Epithelial cell of prostate (primary cell): ENCODE measurements around the gene HEMGN.

Experiments
- DNase-seq: peaks from one replicate; pipeline ENCODE4 v3.0.0-alpha.2; 2011; ENCODE audit warnings: low read depth, low spot score
- H3K27ac ChIP-seq: fragments of 450-650 bp; 2 replicates; pipeline ENCODE4 v1.5.1; 2017; ENCODE audit warnings: mild to moderate bottlenecking

HEMGN gene

GRCh38 chr9:97934321-97935115 lies 3.5 kb downstream of the HEMGN start:
- no peak overlapping the region for H3K27ac ChIP-seq
- DNase-seq = no peak

DNA sequence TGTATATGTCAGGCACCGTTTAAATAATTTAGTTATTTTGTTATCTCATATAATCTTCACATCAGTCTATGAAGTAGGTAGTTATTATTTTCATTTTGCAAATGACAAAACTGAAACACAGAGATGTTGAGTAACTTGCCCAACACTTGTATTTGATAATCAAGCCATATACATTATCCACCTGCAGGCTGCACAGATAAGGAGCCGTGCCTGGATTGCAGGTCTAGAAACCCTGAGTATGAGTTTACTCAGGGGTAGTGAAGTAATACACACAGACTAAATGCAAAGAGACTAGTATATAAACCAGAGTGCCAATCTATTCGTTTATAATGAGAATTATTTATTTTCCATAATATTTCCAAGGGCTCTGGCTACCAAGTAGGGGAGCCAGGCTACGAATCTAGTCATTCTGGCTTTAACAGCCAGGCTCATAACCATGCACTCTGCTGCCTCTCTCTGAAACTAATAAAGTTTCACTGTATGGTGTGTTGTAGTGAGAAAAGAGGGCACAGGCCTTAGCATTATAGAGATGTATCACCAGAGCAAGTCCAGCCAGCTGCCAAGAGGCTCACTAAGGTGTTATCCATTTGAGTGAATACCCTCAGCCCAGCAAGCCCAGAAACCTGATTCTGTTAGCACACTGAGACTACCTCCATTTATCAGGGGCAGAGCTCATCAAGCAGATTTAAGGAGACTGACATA lies 4.5 kb downstream of the HEMGN start:
- no peak for DNase-seq
- no peak overlapping the region for H3K27ac ChIP-seq

DNA sequence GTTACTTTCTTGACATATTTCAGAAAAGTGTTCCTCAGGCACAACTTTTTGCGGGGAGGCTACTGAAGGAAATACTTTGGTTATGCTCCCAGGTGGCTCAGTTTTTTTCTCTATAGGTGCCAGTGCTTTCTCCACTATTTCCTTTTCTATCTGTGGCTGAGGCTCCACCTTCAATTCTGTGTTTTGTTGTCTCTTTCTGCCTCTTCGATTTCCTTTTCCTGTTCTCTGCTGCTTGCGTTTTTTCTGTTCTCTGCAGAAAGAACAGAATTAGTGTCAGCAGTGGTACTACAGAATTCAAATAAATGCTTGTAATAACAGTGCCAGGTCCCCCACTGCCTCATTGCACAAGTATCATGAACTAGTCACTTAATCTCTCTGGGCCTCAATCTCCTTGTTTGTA lies 7.0 kb downstream of the HEMGN start:
- DNase-seq = no peak

DNA sequence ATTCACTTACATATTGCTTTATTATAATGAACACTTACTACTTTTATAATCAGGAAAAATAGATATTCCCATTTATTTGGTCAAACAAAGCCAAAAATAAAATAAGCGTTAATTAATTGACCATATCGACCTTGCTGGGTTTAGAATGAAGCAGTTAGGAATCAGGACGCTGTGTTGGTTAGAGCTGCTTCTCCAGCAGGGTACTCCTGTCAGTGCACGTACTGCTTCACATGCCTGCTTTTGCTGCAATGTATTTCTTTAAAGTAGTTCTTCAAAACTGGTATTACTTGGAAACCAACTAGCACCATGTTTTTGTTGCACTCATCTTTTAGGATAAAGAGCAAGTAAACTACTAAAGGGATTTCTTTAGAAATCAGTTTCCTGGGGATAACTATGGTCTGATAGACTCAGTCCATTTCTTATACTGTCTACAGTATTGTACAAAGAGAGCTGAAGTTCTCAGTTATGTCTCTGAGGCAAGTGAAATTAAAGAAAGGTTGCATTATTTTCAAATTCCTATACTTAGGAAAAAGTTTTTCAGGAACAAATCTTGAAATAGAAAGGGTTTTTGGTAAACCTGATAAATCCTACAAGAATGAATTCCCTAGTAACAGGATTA lies 8.9 kb downstream of the HEMGN start:
- no peak for DNase-seq
- no peak overlapping the region for H3K27ac ChIP-seq

More for the DNA sequence above, 7.0 kb downstream of the HEMGN start:
- H3K27ac ChIP-seq = no peak overlapping the region

GRCh38 chr9:97925497-97926334 lies 12.3 kb downstream of the HEMGN start:
- H3K27ac ChIP-seq = no peak overlapping the region
- no peak for DNase-seq

- no peak overlapping the region for H3K27ac ChIP-seq
- DNase-seq = no peak
Observed at GRCh38 chr9:97924386-97924785, 13.6 kb downstream of the HEMGN start.

GRCh38 chr9:97923529-97924108 lies 14.4 kb downstream of the HEMGN start:
- H3K27ac ChIP-seq = peak overlapping the region; percentile 94
- peak; percentile 16 for DNase-seq

- peak; percentile 93 for DNase-seq
- peak within 1 kb of the TSS; percentile 94 for H3K27ac ChIP-seq
Observed at GRCh38 chr9:97921959-97922724, 15.8 kb downstream of the HEMGN start, which contains the start of gene TRMO. Gene TRMO (minus strand): TSS chr9:97922500. CDS start chr9:97922493, 7 bp downstream.

DNA sequence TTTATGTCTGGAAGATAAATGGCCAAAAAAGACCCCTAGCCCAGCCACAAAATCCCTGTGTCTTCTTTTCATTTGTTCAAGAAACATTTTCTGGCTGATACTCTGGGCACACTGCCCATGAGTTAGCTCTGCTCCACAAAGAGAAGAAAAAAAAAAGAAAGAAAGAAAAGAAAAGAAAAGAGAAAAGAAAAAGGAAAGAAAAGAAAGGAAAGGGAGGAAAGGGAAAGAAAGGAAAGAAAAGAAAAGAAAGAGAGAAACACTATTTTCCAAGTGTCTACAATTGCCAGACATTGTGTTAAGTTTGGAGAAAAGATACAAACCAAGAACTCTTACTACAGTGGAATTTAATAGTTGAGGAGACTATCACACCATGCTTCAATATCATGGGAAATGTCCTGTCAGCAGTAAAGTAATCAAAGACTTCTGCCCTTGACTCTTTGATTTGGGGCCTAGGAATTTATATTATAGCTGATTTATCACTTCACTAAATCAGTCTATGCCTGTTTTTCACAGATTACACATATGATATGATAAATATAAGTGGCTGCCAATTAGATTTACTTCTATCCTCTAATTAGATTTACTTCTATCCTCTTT lies 18.7 kb downstream of the HEMGN start:
- no peak for DNase-seq
- peak overlapping the region; percentile 42 for H3K27ac ChIP-seq

GRCh38 chr9:97918611-97919010 lies 19.4 kb downstream of the HEMGN start:
- no peak for DNase-seq
- peak overlapping the region; percentile 42 for H3K27ac ChIP-seq

GRCh38 chr9:97911970-97912369 lies 26.0 kb downstream of the HEMGN start:
- no peak for DNase-seq
- no peak overlapping the region for H3K27ac ChIP-seq

DNA sequence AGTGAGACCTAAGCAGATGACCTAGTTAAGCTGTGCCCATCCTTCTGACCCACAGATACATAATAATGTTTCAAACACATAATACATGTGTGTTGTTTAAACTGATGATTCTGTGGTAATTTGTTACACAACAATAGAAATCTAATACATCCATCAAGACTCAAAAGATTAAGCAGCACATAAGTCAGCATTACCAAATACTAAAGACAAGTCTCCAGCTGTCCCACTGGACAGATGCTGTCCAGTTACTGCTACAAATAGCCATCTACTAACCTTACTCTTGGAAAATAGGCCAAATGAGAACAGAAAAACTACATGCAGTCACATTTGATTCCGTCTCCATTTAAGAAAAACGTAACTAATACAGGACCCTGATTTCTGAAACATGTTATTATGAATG lies 26.4 kb downstream of the HEMGN start:
- DNase-seq = no peak
- H3K27ac ChIP-seq = no peak overlapping the region

DNA sequence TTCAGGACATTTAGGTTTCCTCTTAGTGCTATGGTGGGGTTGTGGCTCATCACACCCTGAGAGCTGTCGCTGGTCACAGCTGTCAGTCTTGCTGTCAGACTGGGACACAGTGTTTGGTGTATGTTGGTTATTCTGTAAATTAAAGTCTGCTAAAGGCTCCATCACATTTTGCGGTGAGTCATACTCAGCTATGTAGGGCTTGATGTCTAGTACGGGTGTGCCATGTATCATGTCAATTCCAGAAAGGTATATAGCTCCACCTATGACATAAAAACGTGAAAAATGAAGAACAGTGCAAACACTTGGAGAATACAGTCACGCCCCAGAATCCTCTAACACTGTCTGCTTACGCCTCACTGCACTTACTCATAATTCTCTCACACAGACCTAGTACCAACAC lies 27.6 kb downstream of the HEMGN start:
- peak overlapping the region; percentile 42 for H3K27ac ChIP-seq
- peak; percentile 51 for DNase-seq

- no peak for DNase-seq
- H3K27ac ChIP-seq = no peak overlapping the region
Observed at GRCh38 chr9:97908705-97909104, 29.3 kb downstream of the HEMGN start.

- no peak overlapping the region for H3K27ac ChIP-seq
Observed at GRCh38 chr9:97907632-97908031, 30.3 kb downstream of the HEMGN start.

DNA sequence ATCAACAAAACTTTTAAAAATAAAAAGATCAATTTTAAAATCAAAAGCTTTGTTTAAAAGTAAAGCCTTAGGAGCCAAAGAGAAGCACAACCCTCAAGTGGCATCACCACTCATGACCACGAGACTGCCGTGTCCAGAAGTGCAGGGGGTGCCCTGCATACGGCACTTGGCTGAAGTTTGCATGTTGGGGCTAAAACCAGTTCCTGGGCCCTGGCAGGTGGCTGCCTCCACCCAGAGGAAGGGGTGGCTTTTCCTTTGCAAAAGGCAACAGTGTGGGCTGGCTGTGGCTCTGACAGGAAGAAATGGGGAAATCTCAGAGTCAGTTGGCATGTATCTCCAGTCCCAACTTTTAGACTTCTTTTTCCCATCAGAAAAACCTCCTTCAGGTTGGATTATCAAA lies 30.9 kb downstream of the HEMGN start:
- no peak overlapping the region for H3K27ac ChIP-seq

More at GRCh38 chr9:97907632-97908031, 30.3 kb downstream of the HEMGN start:
- DNase-seq = no peak

DNA sequence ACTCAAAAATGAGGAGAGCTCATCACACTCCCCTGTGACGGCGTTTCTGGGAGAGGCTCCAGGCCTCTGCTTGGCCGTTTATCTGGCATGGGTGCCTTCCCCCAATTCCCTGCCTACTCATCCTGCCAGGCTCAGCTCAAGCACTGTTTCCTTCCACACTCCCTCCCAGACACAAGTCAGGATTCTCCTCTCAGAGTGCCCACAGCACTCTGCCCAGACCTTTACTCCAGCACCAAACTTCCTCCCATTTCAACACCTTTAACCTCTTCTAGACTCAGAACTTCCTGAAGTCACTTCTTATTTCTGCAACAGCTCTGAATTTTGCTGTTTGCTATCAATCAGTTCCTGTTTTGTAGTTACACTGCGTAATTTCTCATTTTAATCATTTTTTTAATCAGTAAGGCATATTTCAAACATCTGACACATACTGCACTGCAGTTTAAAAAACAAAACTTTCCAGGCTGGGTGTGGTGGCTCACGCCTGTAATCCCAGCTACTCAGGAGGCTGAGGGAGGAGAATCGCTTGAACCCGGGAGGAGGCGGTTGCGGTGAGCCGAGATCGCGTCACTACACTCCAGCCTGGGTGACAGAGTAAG lies 31.6 kb downstream of the HEMGN start:
- no peak for DNase-seq
- H3K27ac ChIP-seq = no peak overlapping the region

More for the DNA sequence above, 30.9 kb downstream of the HEMGN start:
- DNase-seq = no peak

DNA sequence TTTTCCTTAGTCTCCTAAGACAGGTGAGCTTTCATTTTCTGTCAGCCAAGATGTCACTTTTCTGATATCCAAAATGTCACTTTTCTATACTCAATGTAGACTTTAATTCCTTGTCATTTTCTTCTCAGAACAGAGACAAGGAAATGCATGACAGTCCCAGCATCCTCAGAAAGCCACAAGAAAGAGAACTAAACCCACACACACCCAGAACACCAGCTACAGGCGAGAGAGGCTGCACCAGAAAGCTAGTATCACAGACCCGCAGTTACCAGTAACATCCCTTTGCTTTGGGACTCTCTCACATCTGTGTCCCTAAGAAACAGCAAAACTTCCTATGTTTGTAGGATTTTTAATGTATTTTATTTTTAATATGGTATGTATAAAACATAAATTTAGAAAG lies 32.7 kb downstream of the HEMGN start:
- no peak overlapping the region for H3K27ac ChIP-seq
- no peak for DNase-seq
